HT-29 (cell line): Measurements from ENCODE around the gene LRCH1. TPM values are rescaled to one million over a fixed set of nuclear protein-coding genes. Genes with fewer than 3 reads are reported as not detected.

Experiments used
- DNase-seq: peaks from one replicate; pipeline ENCODE4 v3.0.0-alpha.2; 2015; ENCODE audit warnings: low spot score
- total RNA-seq: library from RNA; depleted of rRNA; stranded (reverse); fragments of >200 nt; shearing (Covaris generic); gene quantifications from 2 replicates; pipeline ENCODE4 v1.2.3, GENCODE V29; 2014

The LRCH1 gene
- total RNA-seq, 1 experiment from 2014 or later = 13.5 TPM

- no peak for DNase-seq
These were observed 40.4 kb downstream of the LRCH1 start for GRCh38 chr13:46593398-46593797.

- no peak for DNase-seq
These were observed 41.6 kb downstream of the LRCH1 start for GRCh38 chr13:46594374-46595078.

- DNase-seq = no peak
These were observed 42.3 kb downstream of the LRCH1 start for GRCh38 chr13:46595136-46595884.

- DNase-seq = no peak
These were observed 42.9 kb downstream of the LRCH1 start for GRCh38 chr13:46595885-46596275.

GRCh38 chr13:46596466-46596865 lies 43.5 kb downstream of the LRCH1 start:
- DNase-seq = no peak

- no peak for DNase-seq
These were observed 45.3 kb downstream of the LRCH1 start for GRCh38 chr13:46598140-46598819.

GRCh38 chr13:46598820-46599180 lies 45.8 kb downstream of the LRCH1 start:
- DNase-seq = no peak

GRCh38 chr13:46600943-46601311 lies 48.0 kb downstream of the LRCH1 start:
- no peak for DNase-seq

GRCh38 chr13:46602531-46602930 lies 49.6 kb downstream of the LRCH1 start:
- no peak for DNase-seq

GRCh38 chr13:46603165-46603603 lies 50.2 kb downstream of the LRCH1 start:
- DNase-seq = peak; percentile 55

GRCh38 chr13:46604226-46604990 lies 51.4 kb downstream of the LRCH1 start:
- DNase-seq = no peak

- DNase-seq = no peak
These were observed 52.3 kb downstream of the LRCH1 start for GRCh38 chr13:46605076-46605824.

- no peak for DNase-seq
These were observed 53.0 kb downstream of the LRCH1 start for GRCh38 chr13:46605825-46606554.

- peak; percentile 56 for DNase-seq
These were observed 54.0 kb downstream of the LRCH1 start for GRCh38 chr13:46606970-46607369.

GRCh38 chr13:46607768-46608564 lies 55.0 kb downstream of the LRCH1 start:
- peak; percentile 90 for DNase-seq

- no peak for DNase-seq
These were observed 56.1 kb downstream of the LRCH1 start for GRCh38 chr13:46609052-46609451.

- no peak for DNase-seq
These were observed 56.8 kb downstream of the LRCH1 start for GRCh38 chr13:46609726-46610125.

GRCh38 chr13:46612267-46612666 lies 59.3 kb downstream of the LRCH1 start:
- DNase-seq = no peak

GRCh38 chr13:46613409-46614049 lies 60.6 kb downstream of the LRCH1 start:
- no peak for DNase-seq
